Right lobe of liver (tissue), 6 donors: ENCODE results near the gene CEP250. TPM values are rescaled to one million over a fixed set of nuclear protein-coding genes. Genes with fewer than 3 reads are reported as not detected.

Experiments
- ATAC-seq, 4 donors: fragments of 200-7000 bp; cut with Tn5 transposase; one replicate each; pipeline ENCODE4 v1.9.1; 2020; ENCODE audit warnings: mild to moderate bottlenecking in 4 of 4, moderate library complexity in 4 of 4
- DNase-seq, 3 donors: peaks; one replicate each; pipeline ENCODE4 v3.0.0-alpha.2; 2020
- H3K27ac ChIP-seq, 3 donors: fragments of 200-600 bp; one replicate each; pipeline ENCODE4 v1.8.0; 2022
- H3K27me3 ChIP-seq, 2 donors: fragments of 200-600 bp; one replicate each; pipeline ENCODE4 v1.8.0; 2022
- H3K36me3 ChIP-seq, 4 donors: fragments of 200-600 bp; sonication (generic) in 1 of 4; one replicate each; pipeline versions ENCODE4 v1.5.1 to v1.8.0; 2017 to 2022; ENCODE audit warnings: control low read depth in 1 of 4
- H3K4me1 ChIP-seq, 4 donors: fragments of 200-600 bp; sonication (generic) in 1 of 4; one replicate each; pipeline versions ENCODE4 v1.5.1 to v1.8.0; 2017 to 2022; ENCODE audit warnings: control low read depth in 1 of 4
- H3K4me3 ChIP-seq, 3 donors: fragments of 200-600 bp; one replicate each; pipeline ENCODE4 v1.8.0; 2022
- H3K9me3 ChIP-seq, 4 donors: fragments of 200-600 bp; sonication (generic) in 1 of 4; one replicate each; pipeline versions ENCODE4 v1.5.1 to v1.8.0; 2017 to 2022; ENCODE audit warnings: control low read depth in 1 of 4
- CTCF ChIP-seq, 4 donors: fragments of 200-600 bp in 3 of 4; fragments of 450-650 bp in 1 of 4; IDR thresholded peaks; one replicate each; pipeline versions ENCODE4 v1.5.1 to v1.8.0; 2016 to 2022; ENCODE audit warnings: antibody characterized with exemption in 4 of 4, mild to moderate bottlenecking in 2 of 4
- POLR2A ChIP-seq: fragments of 450-650 bp; IDR thresholded peaks from one replicate; pipeline ENCODE4 v1.6.1; 2017; ENCODE audit warnings: antibody characterized with exemption, mild to moderate bottlenecking
- WGBS: methylation state at CpG from one replicate; pipeline ENCODE4 v1.1.6; 2018; ENCODE audit warnings: low coverage, low lambda C conversion rate; ENCODE audit not compliant: insufficient coverage; ENCODE audit errors: missing lambda C conversion rate; 5-methylcytosine and 5-hydroxymethylcytosine counted together
- intact Hi-C, 2 donors: fragments of 100-400 bp; cut with DNase I; formaldehyde crosslinking; loops; one replicate each; pipeline versions ENCODE4 v1.11.2 to v1.14.1; 2022
- long read RNA-seq: library from polyadenylated mRNA; unstranded; transcript quantifications from one replicate; pipeline ENCODE4 v2.0.0, GENCODE V29; 2019
- total RNA-seq, 6 experiments: library from RNA; depleted of rRNA in 2 of 6; stranded (reverse); fragments of >200 nt in 2 of 6; fragmentation: NEBNext Ultra II Directional in 3 of 6; extraction: Animal tissue kit (Norgen Biotek cat#: 25700) in 3 of 6; gene quantifications; one replicate each; pipeline versions ENCODE4 v1.1.0 to v1.2.4, GENCODE V29; 2016 to 2023
- donor health status: DM: no; HTN: yes; CAD: no.
- donor health status: DM: no; HTN: no; CAD: no.
- donor health status: DM: no; HTN: no; CAD: no.
- donor health status: DM: no; HTN: yes; CAD: no.
- donor health status: DM: no; HTN: yes; CAD: no.

CEP250 gene
- total RNA-seq = 10 to 100 TPM in 2 of 6 experiments, 1 to 10 TPM in 4; 5.9 to 11.2 (median 9.0) TPM
- long read RNA-seq, partial matches to known transcripts = 1 of 2 reads
- long read RNA-seq, other reads (novel, unspliced or antisense) = 1 of 2 reads

GRCh38 chr20:35454881-35455609, at the start of gene CEP250:
Gene CEP250, plus strand, starts transcription at chr20:35455598. Its CDS starts 6,770 bp downstream, at chr20:35462368.
- peak; percentile 96 for DNase-seq
- no peaks in the 10 kb centered on the region for H3K4me1 ChIP-seq
- H3K27me3 ChIP-seq = no peaks in the 10 kb centered on the region
- H3K36me3 ChIP-seq = no peaks in the 10 kb centered on the region
- H3K27ac ChIP-seq = peak within 1 kb of the TSS; percentile 95 to 97 (median 96)
- no peaks in the 10 kb centered on the region for H3K9me3 ChIP-seq
- WGBS = 2% methylated on average over 19 of the region's 59 CpGs
- peak; percentile 96 to 99 (median 98) for ATAC-seq
- H3K4me3 ChIP-seq = peak within 1 kb of the TSS; percentile 75 to 96 (median 88)
- no peak for TF ChIP-seq POLR2A
- TF ChIP-seq CTCF (IDR thresholded peaks at IDR 0.05) = no peak
- intact Hi-C loops = loop anchor here in 1 of 2 donors (5.0 kb wide), 1 partner anchor 153 kb away; no protein-coding TSS in a partner anchor

- Histone ChIP-seq H3K4me3 (no peak overlapping the region), H3K9me3 (no peaks in the 10 kb centered on the region), H3K27ac (no peak overlapping the region), H3K36me3 (peaks cover 0 to 30% (median 0%) of the 10 kb centered on the region in 4 donors), H3K27me3 (no peaks in the 10 kb centered on the region), H3K4me1 (peaks cover 0 to 2% (median under 1%) of the 10 kb centered on the region in 4 donors)
- TF ChIP-seq POLR2A (no peak), CTCF (IDR thresholded peaks at IDR 0.05) (no peak)
- ATAC-seq (no peak), DNase-seq (no peak)
- WGBS = 90% methylated on average over 3 of the region's 3 CpGs
- intact Hi-C loops = no loop called here
These were observed 49.6 kb upstream of the CEP250 start for GRCh38 chr20:35405775-35406174.

- intact Hi-C loops = no loop called here
- peaks cover 0 to 30% (median 0%) of the 10 kb centered on the region in 4 donors for H3K36me3 ChIP-seq
- peaks cover 0 to 7% (median 2%) of the 10 kb centered on the region in 4 donors for H3K4me1 ChIP-seq
- no peak overlapping the region for H3K4me3 ChIP-seq
- H3K9me3 ChIP-seq = no peaks in the 10 kb centered on the region
- TF ChIP-seq CTCF (IDR thresholded peaks at IDR 0.05) (no peak), POLR2A (no peak)
- H3K27ac ChIP-seq = no peak overlapping the region
- H3K27me3 ChIP-seq = no peaks in the 10 kb centered on the region
- ATAC-seq (no peak), DNase-seq (no peak)
- 97% methylated on average over 3 of the region's 3 CpGs for WGBS
These were observed 47.1 kb upstream of the CEP250 start for GRCh38 chr20:35408270-35408669.

- WGBS = 43% methylated on average over 1 of the region's 3 CpGs
- Histone ChIP-seq H3K27ac (no peak overlapping the region), H3K4me3 (no peak overlapping the region), H3K4me1 (peaks cover 0 to 7% (median 2%) of the 10 kb centered on the region in 4 donors), H3K36me3 (peaks cover 0 to 30% (median 0%) of the 10 kb centered on the region in 4 donors), H3K9me3 (no peaks in the 10 kb centered on the region), H3K27me3 (no peaks in the 10 kb centered on the region)
- TF ChIP-seq POLR2A = no peak
- no peak for TF ChIP-seq CTCF (IDR thresholded peaks at IDR 0.05)
- DNase-seq = no peak
- ATAC-seq = no peak
- intact Hi-C loops = no loop called here
These were observed 45.9 kb upstream of the CEP250 start for GRCh38 chr20:35409542-35409941.
